PC-3 (cell line): ENCODE data around the gene PRM1. TPM values are rescaled to one million over a fixed set of nuclear protein-coding genes. Genes with fewer than 3 reads are reported as not detected.
A peak's percentile ranks its signal among the peaks of the same experiment; 100 is the strongest.

Experiments used
- ATAC-seq: fragments of 200-7000 bp; cut with Tn5 transposase; 2 replicates; pipeline ENCODE4 v1.9.1; 2020; ENCODE audit warnings: mild to moderate bottlenecking, moderate library complexity
- BruUV-seq: library from RNA; stranded (reverse); fragments of 400-500 nt; replicated peaks from 2 replicates; lab custom pipeline; 2021; lab: Mats Ljungman, UMichigan
- CTCF ChIA-PET: fragments of 300-600 bp; sonication (Branson Sonifier 250); formaldehyde crosslinking; loops from one replicate; lab custom pipeline; 2022; ENCODE audit warnings: antibody characterized with exemption; lab: Charles Lee
- POLR2A ChIA-PET: fragments of 300-600 bp; sonication (Branson Sonifier 250); formaldehyde crosslinking; loops from one replicate; lab custom pipeline; 2022; ENCODE audit warnings: antibody characterized with exemption; ENCODE audit not compliant: unreplicated experiment; lab: Charles Lee
- DNase-seq: peaks from one replicate; pipeline ENCODE4 v3.0.0-alpha.2; 2015
- H2AFZ ChIP-seq: fragments of 300-600 bp; sonication (generic); 2 replicates; pipeline ENCODE4 v1.6.0; 2016; ENCODE audit warnings: antibody characterized with exemption, low read length
- H3F3A ChIP-seq: fragments of 300-600 bp; sonication (generic); one replicate; pipeline ENCODE4 v1.6.0; 2017; ENCODE audit warnings: antibody characterized with exemption, low read length, control low read depth, mild to moderate bottlenecking; ENCODE audit not compliant: unreplicated experiment
- H3K27ac ChIP-seq: fragments of 300-600 bp; sonication (generic); 2 replicates; pipeline ENCODE4 v1.5.1; 2016; ENCODE audit warnings: mild to moderate bottlenecking, low read length
- H3K27me3 ChIP-seq: fragments of 300-600 bp; sonication (generic); 2 replicates; pipeline ENCODE4 v1.6.1; 2016; ENCODE audit warnings: low read length, mixed read lengths
- H3K36me3 ChIP-seq: fragments of 300-600 bp; sonication (generic); 2 replicates; pipeline ENCODE4 v1.6.1; 2016; ENCODE audit warnings: low read depth, mixed run types, low read length, mixed read lengths
- H3K4me1 ChIP-seq: fragments of 300-600 bp; sonication (generic); 2 replicates; pipeline ENCODE4 v1.5.1; 2016; ENCODE audit warnings: low read length; ENCODE audit not compliant: insufficient read depth
- H3K4me2 ChIP-seq: fragments of 300-600 bp; sonication (generic); 2 replicates; pipeline ENCODE4 v1.6.0; 2016; ENCODE audit warnings: low read length
- H3K4me3 ChIP-seq: fragments of 300-600 bp; sonication (generic); 2 replicates; pipeline ENCODE4 v1.5.1; 2016; ENCODE audit warnings: mild to moderate bottlenecking, low read length, mixed read lengths
- H3K79me2 ChIP-seq: fragments of 300-600 bp; sonication (generic); 2 replicates; pipeline ENCODE4 v1.6.1; 2017; ENCODE audit warnings: low read length, mixed read lengths
- H3K9ac ChIP-seq: fragments of 300-600 bp; sonication (generic); 2 replicates; pipeline ENCODE4 v1.6.0; 2016; ENCODE audit warnings: mild to moderate bottlenecking, low read length
- H3K9me2 ChIP-seq: fragments of 300-600 bp; sonication (generic); replicated peaks from 2 replicates; pipeline ENCODE4 v1.6.1; 2016; ENCODE audit warnings: mixed run types, low read length, mixed read lengths
- H3K9me3 ChIP-seq: fragments of 300-600 bp; sonication (generic); 2 replicates; pipeline ENCODE4 v1.6.1; 2016; ENCODE audit warnings: low read length, mixed read lengths
- H4K20me1 ChIP-seq: fragments of 300-600 bp; sonication (generic); 2 replicates; pipeline ENCODE4 v1.6.1; 2016; ENCODE audit warnings: low read length, mixed read lengths
- EZH2 ChIP-seq: fragments of 300-600 bp; sonication (generic); IDR thresholded peaks from one replicate; pipeline ENCODE4 v1.6.1; 2017; ENCODE audit warnings: antibody characterized with exemption, mild to moderate bottlenecking, low read length; ENCODE audit not compliant: unreplicated experiment
- EZH2phosphoT487 ChIP-seq: fragments of 300-600 bp; sonication (generic); IDR thresholded peaks from 2 replicates; pipeline ENCODE4 v1.6.1; 2018; ENCODE audit warnings: mild to moderate bottlenecking, antibody characterized with exemption, low read length, borderline replicate concordance
- intact Hi-C: fragments of 100-400 bp; cut with micrococcal nuclease; formaldehyde crosslinking; loops from 2 replicates; pipeline ENCODE4 v1.9.0; 2023
- total RNA-seq: library from RNA; depleted of rRNA; stranded (reverse); fragments of >200 nt; gene quantifications from 2 replicates; pipeline ENCODE4 v1.2.3, GENCODE V29; 2014
- TF ChIP-seq, protein P1 (sequence below): fragments of 300-600 bp; sonication (generic); conservative IDR thresholded peaks from 2 replicates; pipeline ENCODE4 v1.5.1; 2017; ENCODE audit warnings: antibody characterized with exemption, low read depth, mild to moderate bottlenecking, low read length

Gene PRM1
- total RNA-seq, 1 experiment from 2014 or later, result not detected

GRCh38 chr16:11313493-11314308, 32.6 kb upstream of the PRM1 start:
- Histone ChIP-seq H3K79me2 (no peaks in the 10 kb centered on the region), H3F3A (no peaks in the 10 kb centered on the region), H4K20me1 (no peaks in the 10 kb centered on the region), H3K4me2 (no peak overlapping the region), H3K36me3 (no peaks in the 10 kb centered on the region), H3K27me3 (no peaks in the 10 kb centered on the region), H3K27ac (no peak overlapping the region), H3K9me2 (no peaks in the 10 kb centered on the region), H3K9me3 (no peaks in the 10 kb centered on the region), H3K4me3 (no peak overlapping the region), H3K9ac (no peak overlapping the region), H2AFZ (no peak overlapping the region), H3K4me1 (peaks cover 8% of the 10 kb centered on the region; the same call in 1 of the 2 replicates)
- BruUV-seq, result no TSS peak
- TF ChIP-seq, protein P1, sequence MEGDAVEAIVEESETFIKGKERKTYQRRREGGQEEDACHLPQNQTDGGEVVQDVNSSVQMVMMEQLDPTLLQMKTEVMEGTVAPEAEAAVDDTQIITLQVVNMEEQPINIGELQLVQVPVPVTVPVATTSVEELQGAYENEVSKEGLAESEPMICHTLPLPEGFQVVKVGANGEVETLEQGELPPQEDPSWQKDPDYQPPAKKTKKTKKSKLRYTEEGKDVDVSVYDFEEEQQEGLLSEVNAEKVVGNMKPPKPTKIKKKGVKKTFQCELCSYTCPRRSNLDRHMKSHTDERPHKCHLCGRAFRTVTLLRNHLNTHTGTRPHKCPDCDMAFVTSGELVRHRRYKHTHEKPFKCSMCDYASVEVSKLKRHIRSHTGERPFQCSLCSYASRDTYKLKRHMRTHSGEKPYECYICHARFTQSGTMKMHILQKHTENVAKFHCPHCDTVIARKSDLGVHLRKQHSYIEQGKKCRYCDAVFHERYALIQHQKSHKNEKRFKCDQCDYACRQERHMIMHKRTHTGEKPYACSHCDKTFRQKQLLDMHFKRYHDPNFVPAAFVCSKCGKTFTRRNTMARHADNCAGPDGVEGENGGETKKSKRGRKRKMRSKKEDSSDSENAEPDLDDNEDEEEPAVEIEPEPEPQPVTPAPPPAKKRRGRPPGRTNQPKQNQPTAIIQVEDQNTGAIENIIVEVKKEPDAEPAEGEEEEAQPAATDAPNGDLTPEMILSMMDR, result no peak
- TF ChIP-seq EZH2phosphoT487, result no peak
- no peak for TF ChIP-seq EZH2
- ATAC-seq (no peak), DNase-seq (no peak)
- intact Hi-C loops, result no loop called here
- ChIA-PET CTCF (no interaction called here), POLR2A (no interaction called here)

- Histone ChIP-seq H3K27me3 (no peaks in the 10 kb centered on the region), H3K9me2 (no peaks in the 10 kb centered on the region), H2AFZ (peak overlapping the region; percentile 57), H3K9me3 (no peaks in the 10 kb centered on the region), H3F3A (no peaks in the 10 kb centered on the region), H3K4me3 (no peak overlapping the region), H3K79me2 (no peaks in the 10 kb centered on the region), H3K9ac (no peak overlapping the region), H3K4me2 (peak overlapping the region; percentile 53), H3K4me1 (peaks cover 8% of the 10 kb centered on the region; the same call in 1 of the 2 replicates), H3K36me3 (no peaks in the 10 kb centered on the region), H4K20me1 (no peaks in the 10 kb centered on the region), H3K27ac (no peak overlapping the region)
- intact Hi-C loops, result no loop called here
- POLR2A ChIA-PET, result no interaction called here
- peak; percentile 71 for ATAC-seq
- TF ChIP-seq, protein P1, result no peak
- no peak for TF ChIP-seq EZH2
- peak; percentile 36 for DNase-seq
- no TSS peak for BruUV-seq
- CTCF ChIA-PET, result no interaction called here
These were observed 31.8 kb upstream of the PRM1 start for GRCh38 chr16:11312718-11313492.
